HG03039 (cell line): ENCODE measurements around the gene GABBR1.

ENCODE experiments used
- ATAC-seq: cut with Tn5 transposase; IDR thresholded peaks from one replicate; pipeline ENCODE4 v1.9.1; 2021; ENCODE audit warnings: mild to moderate bottlenecking, moderate library complexity; ENCODE audit not compliant: unreplicated experiment

GABBR1 gene

GRCh38 chr6:29655658-29656057 is 22.7 kb upstream of the GABBR1 start:
- no peak for ATAC-seq

GRCh38 chr6:29653452-29654038 is 20.6 kb upstream of the GABBR1 start:
- ATAC-seq = no peak

GRCh38 chr6:29652198-29652584 is 19.2 kb upstream of the GABBR1 start:
- no peak for ATAC-seq

GRCh38 chr6:29651413-29652197 is 18.6 kb upstream of the GABBR1 start:
- no peak for ATAC-seq

GRCh38 chr6:29649701-29650673 is 17.0 kb upstream of the GABBR1 start:
- peak; percentile 94 for ATAC-seq

- no peak for ATAC-seq
Measured at GRCh38 chr6:29647927-29648642, 15.1 kb upstream of the GABBR1 start.

- ATAC-seq = no peak
Measured at GRCh38 chr6:29641430-29642148, 8.6 kb upstream of the GABBR1 start.

GRCh38 chr6:29637247-29637646 is 4.3 kb upstream of the GABBR1 start:
- no peak for ATAC-seq

GRCh38 chr6:29633534-29633905 is 537 bp upstream of the GABBR1 start:
- ATAC-seq = no peak

- peak; percentile 23 for ATAC-seq
Measured at GRCh38 chr6:29631860-29632731, 887 bp downstream of the GABBR1 start.

GRCh38 chr6:29631209-29631810 is 1.7 kb downstream of the GABBR1 start:
- no peak for ATAC-seq

- ATAC-seq = no peak
Measured at GRCh38 chr6:29630315-29630714, 2.7 kb downstream of the GABBR1 start.

- no peak for ATAC-seq
Measured at GRCh38 chr6:29629571-29629970, 3.4 kb downstream of the GABBR1 start.

GRCh38 chr6:29628419-29629281 is 4.3 kb downstream of the GABBR1 start:
- no peak for ATAC-seq

GRCh38 chr6:29627755-29628418 is 5.1 kb downstream of the GABBR1 start:
- no peak for ATAC-seq

- no peak for ATAC-seq
Measured at GRCh38 chr6:29626948-29627754, 5.8 kb downstream of the GABBR1 start.
